Urothelium cell line (cell line): ENCODE measurements around the gene HJV.
A peak's percentile ranks its signal among the peaks of the same experiment; 100 is the strongest.
"Not testable (repeated sequence)": the region's sequence is repeated elsewhere in the genome, so short reads cannot be mapped to it uniquely, and the experiment has no call there.

Experiments
- DNase-seq: peaks from one replicate; pipeline ENCODE4 v3.0.0; 2011; ENCODE audit warnings: low spot score, mixed read lengths
- FAIRE-seq: peaks from 2 replicates; lab custom pipeline; 2011; peaks lifted over from hg19 to GRCh38; lab: Jason Lieb, UNC

HJV gene, protein sequence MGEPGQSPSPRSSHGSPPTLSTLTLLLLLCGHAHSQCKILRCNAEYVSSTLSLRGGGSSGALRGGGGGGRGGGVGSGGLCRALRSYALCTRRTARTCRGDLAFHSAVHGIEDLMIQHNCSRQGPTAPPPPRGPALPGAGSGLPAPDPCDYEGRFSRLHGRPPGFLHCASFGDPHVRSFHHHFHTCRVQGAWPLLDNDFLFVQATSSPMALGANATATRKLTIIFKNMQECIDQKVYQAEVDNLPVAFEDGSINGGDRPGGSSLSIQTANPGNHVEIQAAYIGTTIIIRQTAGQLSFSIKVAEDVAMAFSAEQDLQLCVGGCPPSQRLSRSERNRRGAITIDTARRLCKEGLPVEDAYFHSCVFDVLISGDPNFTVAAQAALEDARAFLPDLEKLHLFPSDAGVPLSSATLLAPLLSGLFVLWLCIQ

GRCh38 chr1:146021622-146022402 is at the start of gene HJV:
Gene HJV (minus strand): TSS chr1:146021735. CDS start chr1:146020231, 1,504 bp downstream.
- FAIRE-seq (no peak), DNase-seq (no peak)

DNA sequence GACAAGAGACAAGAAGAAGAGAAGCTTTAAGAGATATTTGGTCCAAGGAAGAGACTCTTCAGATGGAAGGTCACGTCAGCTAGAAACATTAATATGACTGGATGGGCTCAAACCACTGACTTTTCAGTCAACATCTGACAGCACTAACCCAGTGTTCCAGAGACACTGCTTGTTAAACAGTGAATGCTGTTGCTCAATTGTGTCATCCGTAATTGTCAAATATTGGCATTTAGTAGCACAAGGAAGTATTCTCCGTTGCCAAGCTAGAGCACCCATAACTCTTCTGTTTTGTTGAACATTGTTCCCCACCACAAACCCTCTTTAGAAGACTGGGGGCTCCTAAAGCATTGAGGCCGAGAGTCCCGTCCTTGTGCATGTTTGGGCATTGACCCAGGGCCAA is 37.6 kb upstream of the HJV start:
- not testable (repeated sequence) for DNase-seq, FAIRE-seq

DNA sequence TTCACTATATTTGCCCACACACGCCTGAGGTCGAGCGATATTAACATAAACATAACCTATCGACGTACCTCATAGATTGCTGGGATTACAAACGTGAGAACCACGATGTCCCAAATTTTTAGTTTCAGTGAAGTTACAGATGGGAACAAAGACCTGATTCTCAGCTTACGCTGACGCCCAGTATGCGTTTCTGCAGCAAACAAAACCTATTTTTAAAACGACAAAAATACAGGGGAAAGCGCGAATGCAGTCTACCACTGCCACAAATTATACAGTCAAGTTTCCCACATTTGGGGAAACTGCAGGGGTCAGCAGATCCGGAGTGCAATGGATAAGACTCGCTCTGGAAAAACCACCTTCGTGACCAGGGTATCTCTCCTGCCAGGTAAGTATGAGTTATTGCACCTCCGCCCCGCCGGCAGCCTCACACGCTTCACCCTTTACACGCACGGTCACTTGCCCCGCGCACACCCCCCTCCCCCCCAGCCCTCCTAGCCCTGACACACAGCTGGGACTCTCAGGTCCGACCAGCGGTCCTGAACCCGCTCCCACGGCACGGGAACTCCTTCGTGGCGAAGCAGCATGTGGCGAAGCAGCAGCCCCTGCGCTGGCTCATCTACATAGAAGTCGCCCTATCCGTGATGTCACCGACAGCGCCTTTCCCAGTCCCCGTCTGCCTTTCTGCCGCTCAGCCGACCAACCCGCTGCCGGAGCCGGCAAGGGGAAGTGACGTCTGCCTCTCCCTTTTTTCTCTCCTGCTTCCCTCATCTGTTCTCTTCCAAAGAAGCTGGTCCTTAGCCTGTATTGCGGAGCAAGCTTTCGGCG is 30.5 kb upstream of the HJV start:
- DNase-seq (peak; percentile 77), FAIRE-seq (peak; percentile 32)

DNA sequence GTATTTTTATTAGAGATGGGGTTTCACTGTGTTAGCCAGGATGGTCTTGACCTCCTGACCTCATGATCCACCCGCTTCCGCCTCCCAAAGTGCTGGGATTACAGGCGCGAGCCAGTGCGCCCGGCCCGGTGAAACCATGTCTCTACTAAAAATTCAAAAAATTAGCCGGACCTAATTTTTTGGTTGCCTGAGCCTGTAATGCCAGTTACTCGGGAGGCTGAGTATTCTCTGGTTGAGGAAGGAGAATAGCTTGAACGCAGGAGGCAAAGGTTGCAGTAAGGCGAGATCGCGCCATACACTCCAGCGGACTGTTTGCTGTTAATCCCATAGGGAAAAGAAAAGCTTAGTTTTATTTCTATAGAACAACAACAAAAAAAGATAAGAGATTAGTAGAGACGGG is 29.9 kb upstream of the HJV start:
- DNase-seq (no peak), FAIRE-seq (no peak)

- not testable (repeated sequence) for FAIRE-seq, DNase-seq
Observed at GRCh38 chr1:146050652-146050963, 29.1 kb upstream of the HJV start.

- DNase-seq, FAIRE-seq: not testable (repeated sequence)
Observed at GRCh38 chr1:146049866-146050651, 28.5 kb upstream of the HJV start.

DNA sequence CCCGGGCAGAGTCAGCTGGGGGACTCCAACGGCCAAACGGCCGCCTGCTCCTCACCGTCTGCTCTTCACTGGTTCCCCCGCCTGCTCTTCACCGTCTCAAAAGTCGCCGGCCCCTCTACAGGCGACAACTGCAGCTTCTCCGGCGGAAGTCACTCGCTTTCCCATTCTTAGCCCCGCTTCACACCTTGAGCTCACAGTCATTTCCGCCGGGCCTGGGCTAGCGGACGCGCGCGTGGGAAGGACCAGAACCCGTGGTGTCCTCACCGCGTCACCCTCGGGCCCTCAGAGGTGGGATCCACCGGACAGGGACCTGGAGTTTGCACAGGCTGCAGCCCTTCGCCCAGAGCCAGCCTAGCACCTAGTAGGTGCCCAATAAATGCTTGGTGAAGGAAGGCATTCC is 27.9 kb upstream of the HJV start:
- FAIRE-seq = no peak
- no peak for DNase-seq

- not testable (repeated sequence) for DNase-seq, FAIRE-seq
Observed at GRCh38 chr1:146048514-146049115, 27.1 kb upstream of the HJV start.

- DNase-seq = no peak
- no peak for FAIRE-seq
Observed at GRCh38 chr1:146046664-146047063, 25.1 kb upstream of the HJV start.

DNA sequence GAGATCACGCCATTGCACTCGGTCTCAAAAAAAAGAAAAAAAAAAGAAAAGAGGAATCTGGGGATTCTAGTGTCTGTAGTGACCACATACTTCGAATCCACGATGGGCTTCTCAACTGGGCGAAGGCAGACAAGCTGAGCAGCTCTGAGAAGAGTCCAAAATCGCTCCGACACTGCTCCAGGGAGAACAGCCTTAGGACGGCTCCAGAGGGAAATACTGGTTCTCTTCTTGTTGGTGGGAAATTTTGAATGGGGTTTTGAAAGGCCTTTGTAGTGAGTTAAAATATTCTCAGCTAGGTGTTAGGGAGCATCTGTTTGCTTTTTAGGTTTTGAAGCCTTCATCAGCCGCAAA is 18.3 kb upstream of the HJV start:
- DNase-seq = no peak

DNA sequence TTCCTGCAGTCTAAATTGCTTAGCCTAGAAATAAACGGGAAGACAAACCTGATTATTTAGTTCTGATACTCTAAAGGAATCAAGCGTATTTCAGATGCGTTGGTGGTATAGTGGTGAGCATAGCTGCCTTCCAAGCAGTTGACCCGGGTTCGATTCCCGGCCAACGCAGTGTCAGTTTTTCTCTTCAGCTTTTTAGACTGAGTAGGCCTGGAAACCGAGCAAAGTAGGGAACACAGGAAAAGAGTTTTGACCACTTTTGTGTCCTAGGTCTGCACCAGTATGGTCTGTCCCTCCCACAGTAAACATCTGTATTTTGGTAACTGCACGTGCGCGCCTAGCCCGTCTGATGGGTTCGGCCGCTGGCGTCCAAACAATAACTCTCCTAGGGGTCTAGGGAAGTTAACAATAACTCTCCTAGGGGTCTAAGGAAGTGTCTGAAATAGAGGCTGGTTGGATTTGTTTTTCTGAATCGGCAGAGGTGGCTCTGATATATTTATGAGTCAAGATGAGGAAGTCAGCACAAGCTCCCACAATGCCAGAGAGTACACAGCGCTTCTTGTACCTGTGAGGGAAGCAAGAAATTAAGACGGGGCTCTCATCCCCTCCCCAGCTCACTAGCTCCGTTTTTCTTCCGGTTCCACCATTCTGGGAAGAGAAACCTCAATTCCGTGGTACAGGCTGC is 15.6 kb upstream of the HJV start:
- peak; percentile 57 for DNase-seq
- FAIRE-seq = no peak

More for the DNA sequence above, 18.3 kb upstream of the HJV start:
- FAIRE-seq = no peak

DNA sequence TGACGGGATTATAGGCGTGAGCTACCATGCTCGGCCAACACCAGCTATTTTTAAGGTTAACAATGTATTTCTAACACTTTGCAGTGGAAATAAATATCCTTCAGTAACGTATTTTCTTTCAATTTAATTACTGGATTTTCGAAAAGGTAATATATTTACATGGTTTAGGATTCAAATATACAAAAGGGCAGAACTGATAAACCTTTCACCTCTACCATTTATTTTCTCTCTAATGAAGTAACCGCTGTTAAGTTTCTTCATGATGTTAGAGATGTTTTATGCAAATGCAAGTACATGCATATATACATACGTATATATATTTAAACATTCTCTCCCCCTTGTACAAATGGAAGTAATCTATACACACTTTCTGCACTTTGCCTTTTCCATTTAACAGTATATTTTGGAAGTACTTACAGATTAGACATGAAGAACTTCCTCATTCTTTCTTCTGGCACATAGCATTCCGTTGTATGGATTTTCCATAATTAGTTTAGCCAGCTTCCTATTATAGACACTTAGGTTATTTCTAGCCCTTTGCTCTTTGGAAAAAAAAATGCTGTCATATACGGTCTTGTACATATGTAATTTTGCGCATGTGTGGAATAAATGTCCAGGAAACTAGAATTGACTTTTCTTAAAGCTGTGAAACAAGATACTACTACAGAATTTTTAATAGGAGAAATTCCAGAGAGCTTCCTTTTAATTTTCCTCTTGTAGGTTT is 14.9 kb upstream of the HJV start:
- FAIRE-seq = no peak
- DNase-seq = no peak

DNA sequence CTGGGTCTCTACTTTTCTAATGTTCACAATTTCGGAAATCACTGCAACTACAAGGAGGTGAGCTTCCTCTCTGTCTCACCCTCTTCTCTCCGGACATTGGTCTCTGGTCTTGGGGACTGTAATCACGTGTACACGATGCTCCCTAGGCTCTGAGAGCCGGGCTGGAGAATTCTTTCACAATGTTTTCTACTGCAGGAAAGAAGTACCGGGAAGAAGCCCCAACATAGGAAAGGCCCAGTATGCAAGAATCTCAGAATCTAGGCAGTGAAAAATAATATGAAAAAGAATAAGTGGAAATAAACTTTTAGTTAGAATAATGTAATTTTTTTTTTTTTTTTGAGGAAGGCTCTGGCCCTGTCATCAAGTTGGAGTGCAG is 13.5 kb upstream of the HJV start:
- no peak for FAIRE-seq
- DNase-seq = peak; percentile 35

- FAIRE-seq (no peak), DNase-seq (peak; percentile 48)
Observed at GRCh38 chr1:146032631-146033219, 11.2 kb upstream of the HJV start.

DNA sequence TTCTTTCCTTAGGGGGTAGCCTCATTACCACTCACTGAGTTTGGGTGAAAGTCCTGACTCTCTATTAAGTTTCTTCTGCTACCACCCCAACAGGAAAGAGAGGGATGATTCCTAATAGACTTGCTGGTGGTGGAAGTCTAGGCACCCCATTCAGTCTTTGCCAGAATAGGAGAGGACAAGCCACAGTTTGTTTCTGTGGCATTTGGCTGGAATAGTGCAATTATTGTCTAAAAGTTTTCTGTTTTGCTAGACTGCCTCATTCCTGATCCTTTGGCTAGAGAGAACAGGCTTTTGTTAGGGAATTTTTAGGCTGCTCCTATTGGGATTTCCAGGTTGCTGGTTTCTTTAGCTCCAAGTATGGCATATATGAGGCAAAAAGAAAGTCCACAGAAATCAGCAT is 9.9 kb upstream of the HJV start:
- FAIRE-seq = no peak
- no peak for DNase-seq

DNA sequence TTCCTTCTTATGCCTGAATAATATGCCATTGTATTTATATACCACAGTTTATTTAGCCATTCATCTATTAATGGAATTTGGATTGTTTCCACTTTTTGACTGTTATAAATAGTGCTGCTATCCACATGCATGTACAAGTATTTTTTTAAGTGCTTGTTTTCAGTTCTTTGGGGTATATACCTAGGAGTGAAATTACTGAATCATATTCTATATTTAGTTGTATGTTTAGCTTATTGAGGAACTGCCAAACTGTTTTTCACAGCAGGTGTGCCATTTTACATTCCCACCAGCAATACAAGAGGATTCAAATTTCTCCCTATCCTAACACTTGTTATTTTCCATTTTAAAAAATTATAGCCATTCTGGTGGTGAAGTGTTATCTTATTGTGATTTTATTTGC is 7.6 kb upstream of the HJV start:
- DNase-seq = no peak
- FAIRE-seq = no peak

GRCh38 chr1:146026650-146027049 is 5.1 kb upstream of the HJV start:
- FAIRE-seq, DNase-seq: not testable (repeated sequence)

DNA sequence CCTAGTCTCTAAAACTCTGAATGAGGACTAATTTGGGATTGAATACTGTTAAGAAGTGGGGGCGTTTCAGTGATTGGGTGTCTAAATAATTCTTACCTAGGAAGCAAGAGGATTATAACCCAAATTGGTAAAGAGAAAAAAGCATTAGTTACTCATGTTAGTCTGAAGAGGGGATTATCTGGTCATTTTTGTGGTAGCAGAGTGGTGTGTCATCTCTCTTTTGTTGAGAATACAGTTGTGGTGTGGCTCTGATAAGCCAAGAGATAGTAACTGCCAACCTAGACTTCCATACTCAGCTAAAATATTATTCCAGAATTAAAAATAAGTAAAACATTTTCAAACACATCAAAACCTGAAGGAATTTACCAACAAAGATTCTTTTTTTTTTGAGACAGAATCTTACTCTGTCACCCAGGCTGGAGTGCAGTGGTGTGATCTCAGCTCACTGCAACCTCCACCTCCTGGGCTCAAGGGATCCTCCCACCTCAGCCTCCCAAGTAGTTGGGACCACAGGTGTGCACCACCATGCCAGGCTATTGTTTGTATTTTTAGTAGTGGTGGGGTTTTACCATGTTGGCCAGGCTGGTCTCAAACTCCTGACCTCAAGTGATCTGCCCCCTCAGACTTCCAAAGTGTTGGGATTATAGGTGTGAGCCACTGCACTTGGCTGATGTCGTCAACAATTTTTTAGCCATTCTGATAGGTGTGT is 4.4 kb upstream of the HJV start:
- not testable (repeated sequence) for FAIRE-seq, DNase-seq
